IMR-90 (cell line): ENCODE measurements around the gene FAM234B. TPM values are rescaled to one million over a fixed set of nuclear protein-coding genes. Genes with fewer than 3 reads are reported as not detected.

ENCODE experiments used
- ATAC-seq: fragments of 200-7000 bp; cut with Tn5 transposase; 2 replicates; pipeline ENCODE4 v1.9.1; 2020; ENCODE audit warnings: low read depth, mild to moderate bottlenecking, moderate library complexity
- BruUV-seq: library from RNA; stranded (reverse); fragments of 400-500 nt; replicated peaks from 2 replicates; lab custom pipeline; 2021; lab: Mats Ljungman, UMichigan
- CTCF ChIA-PET: fragments of 300-600 bp; formaldehyde crosslinking; extraction: SDS; loops from one replicate; lab custom pipeline; 2021; ENCODE audit warnings: antibody characterized with exemption; lab: Yijun Ruan, JAX
- POLR2A ChIA-PET: fragments of 300-600 bp; sonication (Branson Sonifier 250); formaldehyde crosslinking; loops from one replicate; lab custom pipeline; 2022; ENCODE audit warnings: antibody characterized with exemption; ENCODE audit not compliant: unreplicated experiment; lab: Charles Lee
- DNase-seq: peaks from one replicate; pipeline ENCODE4 v3.0.0; 2013
- H2AFZ ChIP-seq: replicated peaks from 2 replicates; pipeline ENCODE3; 2013; ENCODE audit warnings: low read length, mild to moderate bottlenecking; ENCODE audit not compliant: poor library complexity
- H2AK5ac ChIP-seq: 2 replicates; pipeline ENCODE4 v1.6.1; 2013; ENCODE audit warnings: low read depth, low read length, inconsistent platforms
- H2AK9ac ChIP-seq: replicated peaks from 2 replicates; pipeline ENCODE3; 2013; ENCODE audit warnings: mild to moderate bottlenecking, low read depth, low read length, moderate library complexity; ENCODE audit not compliant: poor library complexity
- H2BK120ac ChIP-seq: 2 replicates; pipeline ENCODE4 v1.6.1; 2013; ENCODE audit warnings: low read depth, low read length, inconsistent platforms
- H2BK15ac ChIP-seq: 3 replicates; pipeline ENCODE4 v1.6.1; 2013; ENCODE audit warnings: low read depth, low read length, inconsistent platforms
- H2BK20ac ChIP-seq: 2 replicates; pipeline ENCODE4 v1.6.1; 2013; ENCODE audit warnings: low read depth, mild to moderate bottlenecking, inconsistent platforms, low read length, moderate library complexity
- H2BK5ac ChIP-seq: 2 replicates; pipeline ENCODE4 v1.6.1; 2013; ENCODE audit warnings: mild to moderate bottlenecking, low read depth, low read length, inconsistent platforms; ENCODE audit not compliant: poor library complexity, severe bottlenecking
- H3K14ac ChIP-seq: replicated peaks from 2 replicates; pipeline ENCODE4 v1.6.1; 2013; ENCODE audit warnings: low read depth, low read length, inconsistent platforms
- H3K18ac ChIP-seq: 2 replicates; pipeline ENCODE4 v1.6.1; 2013; ENCODE audit warnings: low read depth, low read length, control low read depth
- H3K23ac ChIP-seq: 2 replicates; pipeline ENCODE4 v1.6.1; 2013; ENCODE audit warnings: low read depth, low read length, inconsistent platforms
- H3K27ac ChIP-seq: 2 replicates; pipeline ENCODE4 v1.5.1; 2013; ENCODE audit warnings: mild to moderate bottlenecking, control low read depth, low read length; ENCODE audit not compliant: insufficient read depth
- H3K27me3 ChIP-seq: 2 replicates; pipeline ENCODE4 v1.6.1; 2013; ENCODE audit warnings: low read length; ENCODE audit not compliant: control insufficient read depth, insufficient read depth
- H3K36me3 ChIP-seq: 2 replicates; pipeline ENCODE4 v1.6.1; 2013; ENCODE audit warnings: low read length, mixed read lengths; ENCODE audit not compliant: control insufficient read depth, insufficient read depth
- H3K4ac ChIP-seq: 2 replicates; pipeline ENCODE4 v1.6.1; 2013; ENCODE audit warnings: low read depth, low read length, inconsistent platforms
- H3K4me1 ChIP-seq: 2 replicates; pipeline ENCODE4 v1.6.1; 2013; ENCODE audit warnings: low read length, mixed read lengths; ENCODE audit not compliant: control insufficient read depth, insufficient read depth
- H3K4me2 ChIP-seq: 2 replicates; pipeline ENCODE4 v1.6.1; 2013; ENCODE audit warnings: low read depth, mild to moderate bottlenecking, control low read depth, low read length, moderate library complexity
- H3K4me3 ChIP-seq: 2 replicates; pipeline ENCODE4 v1.5.1; 2013; ENCODE audit warnings: low read depth, mild to moderate bottlenecking, control low read depth, low read length, moderate library complexity; ENCODE audit not compliant: insufficient read depth
- H3K56ac ChIP-seq: 2 replicates; pipeline ENCODE4 v1.6.1; 2013; ENCODE audit warnings: low read length, inconsistent platforms; ENCODE audit not compliant: insufficient read depth; ENCODE audit errors: extremely low read depth
- H3K79me1 ChIP-seq, 2 experiments: 2 replicates each; pipeline ENCODE4 v1.6.1; 2013; ENCODE audit warnings: low read length in 2 of 2, inconsistent platforms in 1 of 2, low read depth in 1 of 2
- H3K9ac ChIP-seq: 2 replicates; pipeline ENCODE4 v1.6.1; 2013; ENCODE audit warnings: low read depth, low read length, control low read depth
- H3K9me1 ChIP-seq: 2 replicates; pipeline ENCODE4 v1.6.1; 2013; ENCODE audit warnings: low read length, inconsistent platforms; ENCODE audit not compliant: insufficient read depth
- H3K9me3 ChIP-seq: 2 replicates; pipeline ENCODE4 v1.6.1; 2013; ENCODE audit warnings: low read length; ENCODE audit not compliant: control insufficient read depth, insufficient read depth
- H4K20me1 ChIP-seq: 2 replicates; pipeline ENCODE4 v1.6.1; 2013; ENCODE audit warnings: low read length, inconsistent platforms; ENCODE audit not compliant: insufficient read depth
- H4K5ac ChIP-seq: 2 replicates; pipeline ENCODE4 v1.6.1; 2013; ENCODE audit warnings: mild to moderate bottlenecking, low read depth, low read length, control low read depth
- H4K8ac ChIP-seq, 2 experiments: 2 replicates each; pipeline ENCODE4 v1.6.1; 2013; ENCODE audit warnings: low read depth in 2 of 2, low read length in 2 of 2, control low read depth in 1 of 2, inconsistent platforms in 1 of 2
- H4K91ac ChIP-seq: 2 replicates; pipeline ENCODE4 v1.6.1; 2013; ENCODE audit warnings: low read depth, low read length, inconsistent platforms; ENCODE audit not compliant: insufficient read depth
- CEBPB ChIP-seq: IDR thresholded peaks from 2 replicates; pipeline ENCODE4 v1.6.1; 2012; ENCODE audit warnings: low read depth, low read length, improper control_type of control experiment
- ELK1 ChIP-seq: fragments of 150-350 bp; IDR thresholded peaks from 2 replicates; pipeline ENCODE4 v1.6.1; 2016; ENCODE audit warnings: low read depth, mild to moderate bottlenecking, low read length, moderate library complexity, borderline replicate concordance
- RAD21 ChIP-seq: IDR thresholded peaks from 2 replicates; pipeline ENCODE4 v1.6.1; 2012; ENCODE audit warnings: low read length, improper control_type of control experiment
- SMC3 ChIP-seq: fragments of 150-350 bp; IDR thresholded peaks from 2 replicates; pipeline ENCODE4 v1.6.1; 2016; ENCODE audit warnings: low read depth, mild to moderate bottlenecking, antibody characterized with exemption, low read length, moderate library complexity
- USF2 ChIP-seq: fragments of 150-350 bp; IDR thresholded peaks from 2 replicates; pipeline ENCODE4 v1.6.1; 2017; ENCODE audit warnings: mild to moderate bottlenecking, antibody characterized with exemption, low read length, low read depth
- WGBS, 2 experiments: methylation state at CpG; one replicate each; pipeline versions ENCODE4 v1.1.5 to v1.1.7; 2013; ENCODE audit warnings: missing lambda C conversion rate in 2 of 2; ENCODE audit not compliant: insufficient read length in 1 of 2; ENCODE audit errors: extremely low coverage in 2 of 2; 5-methylcytosine and 5-hydroxymethylcytosine counted together
- dilution Hi-C: fragments of 300-500 bp; cut with HindIII; formaldehyde crosslinking; loops from one replicate; pipeline ENCODE4 v1.14.3; 2018; ENCODE audit warnings: low sequenced_read_pairs; ENCODE audit not compliant: unreplicated experiment
- in situ Hi-C: fragments of 300-500 bp; cut with MboI; formaldehyde crosslinking; loops from 3 replicates; pipeline ENCODE4 v1.14.3; 2019; ENCODE audit warnings: low sequenced_read_pairs, inconsistent platforms, mixed read lengths
- intact Hi-C: fragments of 100-400 bp; cut with micrococcal nuclease; formaldehyde crosslinking; loops from 2 replicates; pipeline ENCODE4 v1.10.0; 2022
- polyA plus RNA-seq, 3 experiments: library from polyadenylated mRNA; depleted of rRNA; stranded (reverse); fragments of >200 nt; gene quantifications; 2 replicates each; pipeline ENCODE4 v1.2.3, GENCODE V29; 2012; ENCODE audit warnings: low replicate concordance in 1 of 3
- total RNA-seq: library from RNA; depleted of rRNA; stranded (reverse); fragments of >200 nt; gene quantifications from 2 replicates; pipeline ENCODE4 v1.2.3, GENCODE V29; 2012

The FAM234B gene
- total and polyA plus RNA-seq, 2 of the 4 experiments (the other 2 are of a cell fraction) = 3.6 to 8.6 TPM

- peak; percentile 62 for DNase-seq
- POLR2A ChIA-PET = interaction anchor here (0.6 kb wide), 1 partner anchor 74 kb away, joined by 4 read pairs; no protein-coding TSS in a partner anchor
- peak overlapping the region; percentile 91 for H2BK15ac ChIP-seq
- dilution Hi-C loops (no loop called here), in situ Hi-C loops (loop anchor here (10.0 kb wide), 1 partner anchor 179 kb away; no protein-coding TSS in a partner anchor), intact Hi-C loops (loop anchor here (5.0 kb wide), 1 partner anchor 51 kb away; the partner anchor contains the start of gene FAM234B)
- no peak overlapping the region for H3K4me3 ChIP-seq
- H4K8ac ChIP-seq = peak overlapping the region; percentile 82 to 90
- peak overlapping the region; percentile 98 for H2BK120ac ChIP-seq
- peak overlapping the region; percentile 98 for H3K4ac ChIP-seq
- peak overlapping the region; percentile 88 for H3K18ac ChIP-seq
- no CpG with 5 or more reads among the region's 7 CpGs for WGBS, 2 experiments
- H3K27me3 ChIP-seq = no peaks in the 10 kb centered on the region
- H3K4me1 ChIP-seq = peaks cover 19% of the 10 kb centered on the region
- H4K5ac ChIP-seq = peak overlapping the region; percentile 25
- no TSS peak for BruUV-seq
- peak overlapping the region; percentile 95 for H2AK5ac ChIP-seq
- H3K23ac ChIP-seq = peak overlapping the region; percentile 82
- H3K9ac ChIP-seq = peak overlapping the region; percentile 3; the same call in 1 of the 2 replicates
- peak overlapping the region; percentile 87 for H2AFZ ChIP-seq
- peaks cover 12% of the 10 kb centered on the region for H3K9me1 ChIP-seq
- CTCF ChIA-PET = no interaction called here
- TF ChIP-seq RAD21 (no peak), USF2 (no peak), SMC3 (no peak), ELK1 (no peak), CEBPB (no peak)
- peak overlapping the region; percentile 98 for H4K91ac ChIP-seq
- peak overlapping the region; percentile 88 for H2BK5ac ChIP-seq
- H3K14ac ChIP-seq = peak overlapping the region; percentile 90
- peak overlapping the region; percentile 72; the same call in 1 of the 2 replicates for H3K56ac ChIP-seq
- H3K9me3 ChIP-seq = no peaks in the 10 kb centered on the region
- H3K4me2 ChIP-seq = 0 out of 2 replicates have a peak overlapping the region, but pooled peaks have one; percentile 11
- H2AK9ac ChIP-seq = peak overlapping the region; percentile 93
- H3K79me1 ChIP-seq = peaks cover 0 to 16% of the 10 kb centered on the region in 2 experiments; a peak in 1 of 4 replicates
- ATAC-seq = peak; percentile 31
- H3K36me3 ChIP-seq = no peaks in the 10 kb centered on the region
- peak overlapping the region; percentile 68 for H3K27ac ChIP-seq
- peak overlapping the region; percentile 94 for H2BK20ac ChIP-seq
- no peaks in the 10 kb centered on the region for H4K20me1 ChIP-seq
Observed at GRCh38 chr12:13093191-13093847, 49.1 kb downstream of the FAM234B start.
